GM12875 (cell line): ENCODE results near the gene C3.
"Not testable (repeated sequence)": the region's sequence is repeated elsewhere in the genome, so short reads cannot be mapped to it uniquely, and the experiment has no call there.

ENCODE experiments used
- H3K4me3 ChIP-seq: one replicate; pipeline ENCODE4 v1.5.1; 2011; ENCODE audit warnings: low read depth, low read length, control low read depth
- TF ChIP-seq, protein P1 (sequence below): IDR thresholded peaks from 2 replicates; pipeline ENCODE4 v1.5.1; 2011; ENCODE audit warnings: low read depth, mild to moderate bottlenecking, control low read depth, inconsistent platforms, low read length, moderate library complexity, borderline replicate concordance; ENCODE audit not compliant: insufficient read depth

Gene C3

DNA sequence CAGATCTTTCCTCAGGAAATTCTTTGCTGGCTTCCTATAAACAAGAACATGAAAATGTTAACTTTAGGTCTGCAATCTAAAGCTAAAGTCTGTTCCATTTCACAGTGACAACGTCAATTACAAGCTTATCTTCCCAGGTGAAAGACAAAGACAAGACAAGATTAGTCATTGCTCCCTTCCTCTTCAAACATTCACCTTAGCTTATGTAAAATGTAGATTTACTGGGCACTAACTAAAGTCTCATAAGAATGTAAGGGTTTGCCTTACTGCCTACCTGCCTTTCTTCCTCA is 67.7 kb downstream of the C3 start:
- TF ChIP-seq, protein P1, sequence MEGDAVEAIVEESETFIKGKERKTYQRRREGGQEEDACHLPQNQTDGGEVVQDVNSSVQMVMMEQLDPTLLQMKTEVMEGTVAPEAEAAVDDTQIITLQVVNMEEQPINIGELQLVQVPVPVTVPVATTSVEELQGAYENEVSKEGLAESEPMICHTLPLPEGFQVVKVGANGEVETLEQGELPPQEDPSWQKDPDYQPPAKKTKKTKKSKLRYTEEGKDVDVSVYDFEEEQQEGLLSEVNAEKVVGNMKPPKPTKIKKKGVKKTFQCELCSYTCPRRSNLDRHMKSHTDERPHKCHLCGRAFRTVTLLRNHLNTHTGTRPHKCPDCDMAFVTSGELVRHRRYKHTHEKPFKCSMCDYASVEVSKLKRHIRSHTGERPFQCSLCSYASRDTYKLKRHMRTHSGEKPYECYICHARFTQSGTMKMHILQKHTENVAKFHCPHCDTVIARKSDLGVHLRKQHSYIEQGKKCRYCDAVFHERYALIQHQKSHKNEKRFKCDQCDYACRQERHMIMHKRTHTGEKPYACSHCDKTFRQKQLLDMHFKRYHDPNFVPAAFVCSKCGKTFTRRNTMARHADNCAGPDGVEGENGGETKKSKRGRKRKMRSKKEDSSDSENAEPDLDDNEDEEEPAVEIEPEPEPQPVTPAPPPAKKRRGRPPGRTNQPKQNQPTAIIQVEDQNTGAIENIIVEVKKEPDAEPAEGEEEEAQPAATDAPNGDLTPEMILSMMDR: no peak
- H3K4me3 ChIP-seq: no peak overlapping the region

DNA sequence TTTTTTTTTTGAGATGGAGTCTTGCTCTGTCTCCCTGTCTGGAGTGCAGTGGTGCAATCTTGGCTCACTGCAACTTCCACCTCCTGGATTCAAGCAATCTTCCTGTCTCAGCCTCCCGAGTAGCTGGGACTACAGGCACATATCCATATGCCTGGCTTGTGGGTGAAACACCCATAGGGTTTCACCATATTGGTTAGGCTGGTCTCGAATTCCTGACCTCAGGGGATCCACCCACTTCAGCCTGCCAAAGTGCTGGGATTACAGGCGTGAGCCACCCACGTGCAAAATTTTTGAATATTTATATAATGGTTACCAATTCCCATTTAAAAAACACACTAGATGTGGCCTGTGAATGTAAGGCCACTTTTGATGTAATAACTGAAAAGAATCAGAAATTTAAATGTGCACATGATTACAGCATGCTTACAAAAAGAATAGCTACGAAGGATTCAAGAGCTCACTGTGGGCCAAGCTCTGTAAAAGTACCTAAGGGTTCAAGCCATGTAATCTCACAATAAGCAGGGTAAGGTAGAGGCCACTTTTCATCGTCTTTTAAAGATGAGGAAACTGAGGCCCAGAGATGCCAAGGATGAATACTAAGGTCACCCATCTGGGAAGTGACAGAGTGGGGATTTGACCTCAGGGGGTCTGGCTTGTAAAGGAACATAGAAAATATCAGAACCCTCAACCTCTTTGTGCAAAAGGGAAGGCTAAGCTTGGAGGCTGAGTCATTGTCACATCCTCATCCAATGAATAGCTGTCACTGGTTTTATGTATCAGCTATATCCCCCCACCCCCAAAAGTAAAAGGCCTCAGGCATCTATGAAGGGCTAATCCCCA is 68.3 kb downstream of the C3 start:
- H3K4me3 ChIP-seq: no peak overlapping the region
- TF ChIP-seq, protein P1: no peak

DNA sequence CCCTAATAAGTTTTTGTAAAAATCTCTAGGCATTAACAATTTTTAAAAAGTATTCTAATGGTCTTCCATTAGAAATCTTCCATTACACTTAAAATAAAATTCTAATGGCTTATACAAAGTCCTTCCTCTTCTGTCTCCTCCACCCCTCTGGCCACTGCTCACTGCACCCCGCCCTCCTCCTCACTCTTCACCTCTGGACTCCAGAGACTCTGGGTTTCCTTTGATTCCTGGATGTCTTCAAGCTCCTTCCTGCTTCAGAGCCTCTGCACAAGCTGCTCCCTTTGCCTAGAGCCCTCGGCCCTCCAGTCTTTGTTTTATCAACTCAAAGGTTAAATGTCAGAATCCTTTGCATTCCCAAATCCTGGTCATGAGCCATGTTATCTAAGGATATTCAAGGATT is 71.3 kb downstream of the C3 start:
- H3K4me3 ChIP-seq: no peak overlapping the region
- TF ChIP-seq, protein P1: no peak

DNA sequence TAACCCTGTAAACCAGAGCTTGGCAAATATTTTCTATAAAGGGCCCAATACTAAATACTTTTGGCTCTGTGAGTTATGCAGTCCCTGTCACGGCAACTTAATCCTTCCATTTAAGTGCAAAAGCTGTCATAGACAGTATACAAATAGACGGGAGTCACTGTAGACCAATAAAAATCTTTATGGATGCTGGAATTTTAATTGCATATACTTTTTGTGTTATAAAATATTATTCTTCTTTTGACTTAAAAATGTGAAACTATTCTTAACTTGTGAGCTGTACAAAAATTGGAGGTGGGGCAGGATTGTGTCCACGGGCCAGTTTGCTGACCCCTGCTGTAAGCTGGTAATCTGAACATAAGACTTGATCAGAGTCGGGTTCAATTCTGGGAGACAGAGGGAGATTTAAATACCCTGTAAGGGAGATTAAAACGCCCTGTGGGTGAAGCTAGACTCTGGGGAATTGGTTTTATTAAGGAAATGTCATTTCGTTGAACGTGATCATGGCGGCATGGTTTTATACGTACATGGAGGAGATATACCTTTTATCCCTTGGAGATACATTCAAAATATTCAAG is 72.2 kb downstream of the C3 start:
- no peak overlapping the region for H3K4me3 ChIP-seq
- TF ChIP-seq, protein P1: no peak

DNA sequence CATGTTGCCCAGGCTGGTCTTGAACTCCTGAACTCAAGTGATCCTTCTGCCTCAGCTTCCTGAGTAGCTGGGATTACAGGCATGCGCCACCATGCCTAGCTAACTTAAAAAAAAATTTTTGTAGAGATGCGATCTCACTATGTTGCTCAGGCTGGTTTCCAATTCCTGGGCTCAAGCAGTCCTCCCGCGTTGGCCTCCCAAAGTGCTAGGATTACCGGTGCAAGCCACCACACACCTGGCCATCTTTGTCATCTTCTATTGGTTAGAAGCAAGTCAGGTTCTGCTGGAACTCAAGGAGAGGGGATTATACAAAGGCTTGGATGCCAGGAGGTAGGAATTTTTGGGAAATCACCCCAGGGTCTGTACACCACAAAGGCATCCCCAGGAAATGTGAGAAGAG is 75.7 kb downstream of the C3 start:
- TF ChIP-seq, protein P1: no peak
- H3K4me3 ChIP-seq: no peak overlapping the region

DNA sequence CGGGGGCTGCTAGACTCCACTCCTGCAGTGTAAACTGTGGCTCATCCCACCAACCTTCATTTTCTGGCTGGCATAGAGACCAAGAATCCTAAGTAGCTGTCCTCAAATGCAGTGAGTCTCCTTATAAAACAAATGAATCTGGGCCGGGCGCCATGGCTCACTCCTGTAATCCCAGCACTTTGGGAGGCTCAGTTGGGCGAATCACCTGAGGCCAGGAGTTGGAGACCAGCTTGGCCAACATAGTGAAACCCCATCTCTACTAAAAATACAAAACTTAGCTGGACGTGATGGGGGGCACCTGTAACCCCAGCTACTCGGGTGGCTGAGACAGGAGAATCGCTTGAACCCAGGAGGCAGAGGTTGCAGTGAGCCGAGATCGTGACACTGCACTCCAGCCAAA is 80.1 kb downstream of the C3 start:
- H3K4me3 ChIP-seq: not testable (repeated sequence)

DNA sequence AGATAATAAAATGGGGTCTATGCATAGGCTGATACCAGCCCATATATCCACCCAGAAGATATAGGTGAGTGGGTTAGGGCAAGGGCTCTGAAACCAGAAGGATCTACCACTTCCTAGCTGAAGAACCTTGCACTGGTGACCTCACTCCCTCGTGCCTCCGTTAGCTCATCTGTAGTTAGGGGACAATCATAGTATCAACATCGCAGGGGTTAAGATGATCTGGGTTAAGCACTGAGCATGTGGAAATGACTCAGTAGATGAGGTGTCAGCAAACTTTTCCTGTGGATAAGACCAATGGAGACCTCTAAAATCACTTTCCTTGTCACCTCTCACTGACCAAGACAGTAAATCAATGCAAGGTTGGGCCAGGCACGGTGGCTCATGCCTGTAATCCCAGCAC is 81.0 kb downstream of the C3 start:
- no peak overlapping the region for H3K4me3 ChIP-seq
- TF ChIP-seq, protein P1: no peak

DNA sequence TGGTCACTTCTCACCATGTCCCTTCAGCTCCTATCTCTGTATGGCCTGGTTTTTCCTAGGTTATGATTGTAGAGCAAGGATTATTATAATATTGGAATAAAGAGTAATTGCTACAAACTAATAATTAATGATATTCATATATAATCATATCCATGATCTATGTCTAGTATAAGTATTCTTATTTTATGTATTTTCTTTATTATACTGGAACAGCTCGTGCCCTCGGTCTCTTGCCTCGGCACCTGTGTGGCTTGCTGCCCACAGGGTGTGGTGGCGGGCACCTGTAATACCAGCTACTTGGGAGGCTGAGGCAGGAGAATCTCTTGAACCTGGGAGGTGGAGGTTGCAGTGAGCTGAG is 87.0 kb downstream of the C3 start:
- H3K4me3 ChIP-seq: not testable (repeated sequence)
